HG03442 (cell line): ENCODE data around the gene ZNF212.

ENCODE experiments used
- ATAC-seq: cut with Tn5 transposase; IDR thresholded peaks from one replicate; pipeline ENCODE4 v1.9.1; 2021; ENCODE audit warnings: mild to moderate bottlenecking, moderate library complexity; ENCODE audit not compliant: unreplicated experiment

ZNF212 gene

DNA sequence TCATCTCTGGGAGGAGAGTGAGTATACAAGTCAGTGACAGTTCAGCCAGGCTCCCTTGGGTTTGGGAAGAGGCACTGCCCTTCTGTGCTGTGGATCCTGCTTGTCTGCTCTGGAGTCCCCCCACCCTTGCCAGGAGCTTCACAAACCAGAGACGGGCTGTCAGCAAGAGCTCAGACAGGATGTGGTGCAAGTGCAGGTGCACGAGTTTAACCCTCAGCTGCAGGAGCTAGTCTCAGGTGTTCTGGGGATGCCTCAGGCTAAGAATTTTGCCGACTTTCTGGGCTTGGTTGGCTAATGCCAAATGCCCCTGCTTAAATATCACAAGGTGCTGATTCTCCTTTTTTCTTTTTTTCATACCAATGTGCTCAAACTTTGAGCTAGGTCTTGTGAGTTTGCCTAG, 44.9 kb downstream of the ZNF212 start:
- ATAC-seq = no peak

DNA sequence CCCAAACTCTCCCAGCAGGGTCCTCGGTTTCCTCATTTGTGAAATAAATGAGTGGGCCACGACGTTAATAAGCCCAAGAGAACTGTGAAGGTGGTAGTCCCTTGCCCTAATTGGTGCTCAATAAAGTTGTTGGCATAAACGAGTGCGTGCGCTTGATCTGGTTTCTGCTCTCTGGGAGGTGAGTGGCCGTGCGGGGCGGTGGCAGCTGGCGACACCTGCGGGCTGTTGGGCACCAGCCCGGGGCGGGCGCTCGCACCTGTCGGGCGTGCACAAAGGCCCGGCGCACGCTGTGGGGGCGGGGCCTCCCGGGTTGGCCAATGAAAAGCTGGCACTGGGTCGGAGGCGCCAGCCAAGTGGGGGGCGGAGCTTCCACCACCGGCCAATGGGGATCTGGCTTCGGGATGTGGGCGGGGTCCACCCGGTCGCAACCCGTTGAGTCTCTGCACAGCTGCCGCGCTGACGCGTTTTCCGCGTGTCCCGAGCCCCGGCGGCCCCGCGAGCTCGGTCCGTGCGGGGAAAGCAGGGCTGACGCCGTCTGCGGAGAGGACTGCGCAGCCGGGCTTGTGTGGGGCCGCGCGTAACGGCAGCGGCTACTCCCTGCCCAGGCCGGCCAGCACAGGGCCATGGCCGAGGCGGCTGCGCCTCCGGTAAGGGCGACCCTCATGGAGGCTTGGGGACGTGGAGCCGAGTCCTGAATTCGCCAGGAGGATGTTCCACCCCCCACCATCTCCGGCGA, 45.6 kb downstream of the ZNF212 start:
- peak; percentile 95 for ATAC-seq

DNA sequence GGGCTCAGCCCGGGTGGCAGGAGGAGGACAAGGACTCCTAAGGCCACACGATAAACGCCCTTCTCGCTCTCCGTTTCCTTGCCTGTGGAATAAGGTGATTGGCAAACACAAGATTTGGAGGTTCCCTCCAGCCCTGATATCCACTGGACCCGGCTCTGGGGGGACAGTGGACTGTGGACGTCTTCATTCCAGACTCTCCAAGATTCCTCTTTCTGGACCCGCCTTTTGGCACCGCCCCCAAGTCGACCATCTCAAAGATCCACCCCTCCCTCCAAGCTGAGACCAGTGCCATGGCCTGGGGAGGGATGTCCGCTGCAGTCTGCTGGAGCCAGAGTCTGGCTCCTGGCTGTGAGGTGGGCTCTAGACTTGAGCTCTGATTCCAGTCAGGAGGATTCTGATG, 46.2 kb downstream of the ZNF212 start:
- ATAC-seq = no peak

- ATAC-seq = no peak
These were observed 47.5 kb downstream of the ZNF212 start for GRCh38 chr7:149286811-149287400.

GRCh38 chr7:149287622-149288021, 48.2 kb downstream of the ZNF212 start:
- no peak for ATAC-seq

DNA sequence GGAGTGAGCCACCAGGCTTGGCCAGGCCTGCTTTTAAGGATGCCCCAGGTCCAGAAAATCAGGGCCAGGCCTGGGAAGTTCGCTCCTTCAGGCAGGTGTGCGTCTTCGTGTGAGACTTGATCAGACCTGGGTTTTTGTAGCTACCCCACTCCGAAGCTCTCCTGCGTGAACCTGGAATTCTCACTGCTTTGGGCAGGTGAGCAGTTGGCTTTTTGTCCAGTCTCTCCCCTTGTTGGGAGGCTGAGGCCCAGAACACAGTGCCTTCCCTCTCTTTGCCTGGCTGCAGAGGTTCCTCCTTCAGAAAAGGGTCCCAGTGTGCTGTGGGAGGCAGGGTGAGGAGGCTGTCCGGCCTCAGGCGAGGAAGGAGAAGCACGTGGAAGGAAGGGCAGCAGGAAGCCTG, 49.8 kb downstream of the ZNF212 start:
- ATAC-seq = no peak

- no peak for ATAC-seq
These were observed 50.4 kb downstream of the ZNF212 start for GRCh38 chr7:149289856-149290255.

GRCh38 chr7:149291036-149291780, 51.8 kb downstream of the ZNF212 start:
- peak; percentile 61 for ATAC-seq

DNA sequence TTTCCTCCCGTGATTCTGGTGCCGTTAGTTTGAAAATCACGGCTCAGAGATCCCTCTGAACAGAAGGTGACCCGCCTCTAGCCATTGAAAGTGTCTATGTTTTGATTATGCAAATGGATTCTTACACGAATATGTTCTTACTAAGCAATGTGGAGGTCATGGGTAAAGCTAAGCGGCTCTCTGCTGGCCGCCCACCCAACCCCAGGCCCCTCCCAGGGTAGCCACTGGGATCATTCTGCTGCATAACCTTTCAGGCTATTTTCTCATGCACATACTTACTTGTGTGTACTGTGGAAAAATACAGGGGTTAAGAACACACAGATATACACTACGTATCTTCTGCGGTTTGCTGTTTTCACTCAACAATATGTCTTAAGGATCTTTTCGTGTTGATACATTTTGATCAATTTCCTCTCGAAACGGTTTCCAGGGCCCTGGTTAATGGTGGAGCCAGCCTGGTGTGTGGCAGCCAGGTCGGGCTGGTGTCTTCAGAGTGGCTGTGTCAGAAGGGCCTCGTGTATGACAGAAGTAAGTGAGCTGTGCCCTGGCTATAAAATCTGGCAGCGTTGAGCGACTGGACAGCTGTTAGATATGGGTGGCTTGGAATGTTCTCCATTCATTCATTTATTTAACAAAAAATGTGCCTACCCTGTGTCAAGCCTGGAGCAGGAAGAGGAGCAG, 52.5 kb downstream of the ZNF212 start:
- no peak for ATAC-seq

GRCh38 chr7:149292462-149292823, 53.0 kb downstream of the ZNF212 start:
- ATAC-seq = no peak

DNA sequence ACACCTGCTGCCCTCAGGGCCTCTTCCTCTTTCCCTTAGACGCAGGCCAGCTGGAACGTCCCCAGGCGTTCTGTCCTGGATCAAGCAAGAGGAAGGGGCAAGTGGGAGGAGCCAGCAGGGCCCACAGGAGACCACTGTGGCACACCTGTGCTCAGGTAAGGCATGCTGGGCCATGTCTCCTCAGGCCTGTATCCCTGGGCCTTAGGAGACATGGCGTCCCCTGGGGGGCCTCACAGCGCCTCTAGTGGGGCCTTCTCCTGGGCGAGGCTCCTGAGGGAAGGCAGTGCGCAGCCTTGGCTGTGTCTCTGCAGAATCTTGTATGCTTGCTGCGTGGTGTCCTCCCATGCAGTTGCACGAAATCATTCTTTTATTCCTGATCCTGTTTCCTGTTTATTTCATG, 53.9 kb downstream of the ZNF212 start:
- no peak for ATAC-seq

DNA sequence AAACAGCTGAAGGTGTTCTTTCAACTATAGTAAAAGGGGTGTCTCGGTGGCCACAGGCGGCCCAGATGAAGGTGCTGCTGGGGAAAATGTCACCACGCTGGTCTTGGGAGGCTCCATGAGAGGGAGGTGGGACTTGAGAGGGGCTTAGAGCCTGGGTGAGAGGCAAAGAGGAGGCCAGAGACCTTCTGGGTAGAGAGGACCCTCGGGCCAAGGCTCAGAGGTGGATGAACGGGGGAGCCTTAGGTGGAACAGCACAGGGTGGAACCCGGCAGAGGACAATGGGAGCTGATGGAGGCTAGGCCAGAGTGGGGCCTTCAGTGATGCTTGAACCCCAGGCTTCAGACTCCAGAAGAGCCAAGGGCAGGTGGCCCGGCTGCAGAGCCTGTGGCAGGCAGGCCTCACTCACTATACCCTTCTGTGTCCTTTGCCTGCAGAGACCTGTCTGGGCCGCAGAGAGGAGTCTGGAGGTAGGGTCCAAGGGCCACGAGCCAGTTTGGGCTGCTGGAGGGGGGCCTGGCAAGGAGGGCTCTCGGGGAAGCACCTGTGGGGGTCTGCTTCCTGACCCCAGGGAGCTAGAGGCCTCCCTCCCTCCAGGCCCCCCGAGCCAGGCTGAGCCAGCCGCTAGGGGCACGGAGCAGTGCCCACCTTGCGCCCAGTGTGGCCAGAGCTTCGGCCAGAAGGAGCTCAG, 54.6 kb downstream of the ZNF212 start:
- ATAC-seq = no peak

DNA sequence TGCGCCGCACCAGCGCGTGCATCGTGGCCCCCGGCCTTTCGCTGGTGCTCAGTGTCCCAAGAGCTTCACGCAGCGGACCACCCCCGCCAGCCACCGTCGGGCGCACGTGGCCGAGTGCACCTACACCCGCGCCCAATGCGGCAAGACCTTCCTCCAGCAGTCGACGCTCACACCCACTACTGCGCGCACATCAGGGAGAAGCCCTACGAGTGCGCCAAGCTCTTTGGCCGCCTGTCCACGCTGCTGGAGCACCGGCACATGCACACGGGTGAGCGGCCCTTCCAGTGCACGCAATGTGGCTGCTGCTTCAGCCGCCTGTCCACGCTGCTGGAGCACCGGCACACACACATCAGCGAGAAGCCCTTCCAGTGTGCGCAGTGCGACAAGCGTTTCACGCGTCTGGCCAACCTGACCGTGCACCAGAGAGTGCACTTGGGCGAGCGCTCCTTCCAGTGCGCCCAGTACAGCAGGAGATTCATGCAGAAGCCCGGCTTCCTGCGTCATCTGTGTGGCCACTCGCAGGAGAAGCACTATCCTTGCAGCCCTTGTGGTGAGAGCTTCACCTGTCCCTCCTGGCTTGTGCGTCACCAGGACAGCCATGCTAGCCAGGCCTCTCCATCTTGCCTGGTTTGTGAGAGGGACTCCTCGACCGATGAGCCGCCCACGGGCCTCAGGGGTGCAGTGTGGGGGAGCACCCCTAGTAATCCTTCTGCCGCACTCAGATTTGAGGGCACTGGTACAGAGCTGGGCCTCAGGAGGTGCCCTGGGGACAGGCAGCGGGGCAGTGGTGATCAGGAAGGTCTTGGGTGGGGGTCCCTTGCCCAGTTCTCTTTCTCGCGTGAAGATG, 55.4 kb downstream of the ZNF212 start:
- ATAC-seq = no peak

DNA sequence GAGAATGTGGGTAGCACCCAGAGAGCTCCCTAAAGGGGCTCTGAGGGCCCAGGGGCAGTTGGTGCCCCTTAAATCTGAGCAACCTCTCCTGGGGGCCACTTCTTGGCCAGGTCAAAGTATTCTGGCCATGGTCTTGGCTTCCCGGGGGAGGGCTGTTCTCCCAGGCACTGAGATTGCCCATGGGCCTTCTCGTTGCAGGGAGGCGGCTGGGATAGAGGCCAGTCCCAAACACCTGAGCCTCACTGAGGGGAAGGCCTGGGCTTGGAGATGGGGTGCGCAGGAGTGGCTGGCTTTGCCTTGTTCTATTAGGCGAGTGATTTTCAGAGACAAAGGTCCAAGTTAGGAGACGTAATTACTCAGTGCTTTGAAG, 56.0 kb downstream of the ZNF212 start:
- no peak for ATAC-seq

- no peak for ATAC-seq
These were observed 56.9 kb downstream of the ZNF212 start for GRCh38 chr7:149296368-149296767.

DNA sequence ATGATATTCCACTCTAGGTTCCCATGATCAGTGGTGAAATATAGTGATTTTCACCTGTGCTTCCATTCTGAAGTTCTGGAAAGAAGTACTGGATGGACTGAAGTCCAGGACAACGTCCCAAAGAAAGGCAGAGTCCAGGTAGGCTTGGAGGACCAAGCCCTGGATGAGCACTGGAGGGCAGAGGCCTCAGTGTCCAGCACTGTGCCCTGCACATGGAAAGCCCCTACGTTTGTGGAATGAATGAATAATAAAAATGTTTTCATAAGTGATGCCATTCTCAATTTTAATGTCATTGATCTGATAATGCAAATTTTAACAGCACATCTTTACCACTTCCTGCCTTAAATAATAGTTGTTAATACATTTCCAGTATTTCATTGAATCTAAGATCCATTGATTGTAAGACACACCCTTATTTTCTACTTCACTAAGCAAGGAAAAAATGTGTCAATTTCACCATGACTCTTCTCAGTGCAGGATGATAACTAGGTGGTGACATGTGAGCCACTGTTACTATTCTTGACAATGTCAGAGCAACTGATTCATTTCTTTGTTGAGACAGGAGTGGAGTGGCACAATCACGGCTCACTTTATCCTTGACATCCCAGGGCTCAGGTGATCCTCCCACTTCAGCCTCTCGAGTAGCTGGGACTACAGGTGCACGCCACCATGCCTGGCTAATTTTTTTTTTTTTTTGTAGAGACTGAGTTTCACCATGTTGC, 57.7 kb downstream of the ZNF212 start:
- ATAC-seq = no peak

- ATAC-seq = no peak
These were observed 61.3 kb downstream of the ZNF212 start for GRCh38 chr7:149300620-149301285.

GRCh38 chr7:149302222-149302621, 62.8 kb downstream of the ZNF212 start:
- ATAC-seq = no peak

DNA sequence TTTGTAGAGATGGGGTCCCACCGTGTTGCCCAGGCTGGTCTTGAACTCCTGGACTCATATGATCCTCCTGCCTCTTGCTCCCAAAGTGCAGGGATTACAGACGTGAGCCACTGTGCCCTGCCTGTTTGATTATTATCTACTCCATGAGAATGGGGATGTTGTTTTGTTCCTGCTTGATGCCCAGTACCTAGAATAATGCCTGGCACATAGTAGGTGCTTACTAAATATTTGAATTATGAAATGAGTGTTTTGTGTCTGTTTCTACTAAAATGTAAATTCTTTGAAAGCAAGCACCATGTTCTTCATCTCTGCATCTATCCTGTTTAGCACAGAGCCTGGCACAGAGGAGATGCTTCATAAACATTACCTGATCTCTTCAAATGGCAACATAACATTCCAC, 63.4 kb downstream of the ZNF212 start:
- no peak for ATAC-seq
